Suprapubic skin (tissue), 4 donors: ENCODE measurements around the gene MBNL2. TPM values are rescaled to one million over a fixed set of nuclear protein-coding genes. Genes with fewer than 3 reads are reported as not detected.
"Not testable (repeated sequence)": the region's sequence is repeated elsewhere in the genome, so short reads cannot be mapped to it uniquely, and the experiment has no call there.

Experiments
- DNase-seq, 2 donors: peaks; one replicate each; pipeline ENCODE4 v3.0.0-alpha.2; 2019; ENCODE audit warnings: low spot score in 2 of 2
- H3K27ac ChIP-seq: fragments of 200-600 bp; sonication (generic); one replicate; pipeline ENCODE4 v1.5.1; 2019
- H3K27me3 ChIP-seq: fragments of 200-600 bp; sonication (generic); one replicate; pipeline ENCODE4 v1.5.1; 2019
- H3K36me3 ChIP-seq: fragments of 200-600 bp; sonication (generic); one replicate; pipeline ENCODE4 v1.5.1; 2019
- H3K4me1 ChIP-seq: fragments of 200-600 bp; sonication (generic); one replicate; pipeline ENCODE4 v1.5.1; 2019
- H3K4me3 ChIP-seq: fragments of 200-600 bp; sonication (generic); one replicate; pipeline ENCODE4 v1.5.1; 2019; ENCODE audit warnings: mild to moderate bottlenecking
- H3K9me3 ChIP-seq: fragments of 200-600 bp; sonication (generic); one replicate; pipeline ENCODE4 v1.5.1; 2019
- EP300 ChIP-seq: sonication (generic); formaldehyde crosslinking; IDR thresholded peaks from one replicate; pipeline ENCODE4 v1.6.1; 2017; ENCODE audit warnings: antibody characterized with exemption
- POLR2A ChIP-seq, 2 donors: fragments of 450-650 bp; IDR thresholded peaks; one replicate each; pipeline ENCODE4 v1.6.1; 2017; ENCODE audit warnings: antibody characterized with exemption in 2 of 2, mild to moderate bottlenecking in 2 of 2, moderate library complexity in 2 of 2
- POLR2AphosphoS5 ChIP-seq, 3 donors: sonication (generic); formaldehyde crosslinking; IDR thresholded peaks; one replicate each; pipeline ENCODE4 v1.6.1; 2017; ENCODE audit warnings: antibody characterized with exemption in 3 of 3
- WGBS: methylation state at CpG from one replicate; pipeline ENCODE4 v1.1.5; 2018; 5-methylcytosine and 5-hydroxymethylcytosine counted together
- total RNA-seq, 4 donors: library from RNA; depleted of rRNA; stranded (reverse); fragments of >200 nt; gene quantifications; one replicate each; pipeline ENCODE4 v1.1.0, GENCODE V29; 2016
- TF ChIP-seq, protein P1 (sequence below), 2 donors: fragments of 200-600 bp in 1 of 2; fragments of 450-650 bp in 1 of 2; sonication (generic) in 1 of 2; IDR thresholded peaks; one replicate each; pipeline ENCODE4 v1.5.1; 2016 to 2019; ENCODE audit warnings: antibody characterized with exemption in 2 of 2, mild to moderate bottlenecking in 1 of 2, moderate library complexity in 1 of 2

Gene MBNL2
- total RNA-seq, 4 donors from 2014 or later: 64.2 to 92.4 (median 73.4) TPM

DNA sequence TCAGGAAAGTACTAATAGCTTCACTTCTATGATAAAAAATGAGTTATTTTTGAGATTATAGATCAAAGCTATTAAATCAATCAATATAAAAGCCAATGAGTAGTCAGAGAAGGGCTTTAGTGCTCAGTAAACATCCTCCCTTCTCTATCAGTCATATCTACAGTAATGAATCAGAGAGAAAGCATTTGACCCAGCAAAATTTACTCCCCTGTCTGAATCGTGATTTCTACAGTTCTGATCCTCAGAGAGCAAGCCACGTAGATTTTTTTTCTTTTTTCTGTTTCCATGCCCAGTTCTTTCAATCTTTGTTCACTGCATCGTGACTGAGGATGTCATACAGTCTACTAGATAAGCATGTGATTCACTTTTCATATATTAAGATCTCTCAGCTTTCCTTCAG is 16.2 kb upstream of the MBNL2 start:
- TF ChIP-seq EP300 (no peak), POLR2A (IDR thresholded peaks at IDR 0.05) (no peak), POLR2AphosphoS5 (IDR thresholded peaks at IDR 0.05) (no peak)
- TF ChIP-seq, protein P1, sequence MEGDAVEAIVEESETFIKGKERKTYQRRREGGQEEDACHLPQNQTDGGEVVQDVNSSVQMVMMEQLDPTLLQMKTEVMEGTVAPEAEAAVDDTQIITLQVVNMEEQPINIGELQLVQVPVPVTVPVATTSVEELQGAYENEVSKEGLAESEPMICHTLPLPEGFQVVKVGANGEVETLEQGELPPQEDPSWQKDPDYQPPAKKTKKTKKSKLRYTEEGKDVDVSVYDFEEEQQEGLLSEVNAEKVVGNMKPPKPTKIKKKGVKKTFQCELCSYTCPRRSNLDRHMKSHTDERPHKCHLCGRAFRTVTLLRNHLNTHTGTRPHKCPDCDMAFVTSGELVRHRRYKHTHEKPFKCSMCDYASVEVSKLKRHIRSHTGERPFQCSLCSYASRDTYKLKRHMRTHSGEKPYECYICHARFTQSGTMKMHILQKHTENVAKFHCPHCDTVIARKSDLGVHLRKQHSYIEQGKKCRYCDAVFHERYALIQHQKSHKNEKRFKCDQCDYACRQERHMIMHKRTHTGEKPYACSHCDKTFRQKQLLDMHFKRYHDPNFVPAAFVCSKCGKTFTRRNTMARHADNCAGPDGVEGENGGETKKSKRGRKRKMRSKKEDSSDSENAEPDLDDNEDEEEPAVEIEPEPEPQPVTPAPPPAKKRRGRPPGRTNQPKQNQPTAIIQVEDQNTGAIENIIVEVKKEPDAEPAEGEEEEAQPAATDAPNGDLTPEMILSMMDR (IDR thresholded peaks at IDR 0.05): no peak
- H3K4me1 ChIP-seq: no peaks in the 10 kb centered on the region
- WGBS: 39% methylated on average over 3 of the region's 3 CpGs
- H3K36me3 ChIP-seq: no peaks in the 10 kb centered on the region
- H3K9me3 ChIP-seq: no peaks in the 10 kb centered on the region
- DNase-seq: no peak
- no peaks in the 10 kb centered on the region for H3K27me3 ChIP-seq
- no peak overlapping the region for H3K27ac ChIP-seq
- no peak overlapping the region for H3K4me3 ChIP-seq

DNA sequence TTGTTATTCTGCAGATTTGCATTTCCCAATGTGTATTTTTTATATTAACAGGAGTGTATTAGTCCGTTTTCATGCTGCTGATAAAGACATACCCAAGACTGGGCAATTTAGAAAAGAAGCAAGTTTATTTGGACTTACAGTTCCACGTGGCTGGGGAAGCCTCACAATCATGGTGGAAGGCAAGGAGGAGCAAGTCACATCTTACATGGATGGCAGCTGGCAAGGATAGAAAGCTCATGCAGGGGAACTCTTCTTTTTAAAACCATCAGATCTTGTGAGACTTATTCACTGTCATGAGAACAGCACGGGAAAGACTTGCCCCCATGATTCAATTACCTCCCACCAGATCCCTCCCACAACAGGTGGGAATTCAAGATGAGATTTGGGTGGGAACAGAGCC is 14.9 kb upstream of the MBNL2 start:
- not testable (repeated sequence) for H3K9me3 ChIP-seq, H3K27ac ChIP-seq, H3K36me3 ChIP-seq, H3K27me3 ChIP-seq, H3K4me3 ChIP-seq, DNase-seq, H3K4me1 ChIP-seq
- 98% methylated on average over 3 of the region's 3 CpGs for WGBS

DNA sequence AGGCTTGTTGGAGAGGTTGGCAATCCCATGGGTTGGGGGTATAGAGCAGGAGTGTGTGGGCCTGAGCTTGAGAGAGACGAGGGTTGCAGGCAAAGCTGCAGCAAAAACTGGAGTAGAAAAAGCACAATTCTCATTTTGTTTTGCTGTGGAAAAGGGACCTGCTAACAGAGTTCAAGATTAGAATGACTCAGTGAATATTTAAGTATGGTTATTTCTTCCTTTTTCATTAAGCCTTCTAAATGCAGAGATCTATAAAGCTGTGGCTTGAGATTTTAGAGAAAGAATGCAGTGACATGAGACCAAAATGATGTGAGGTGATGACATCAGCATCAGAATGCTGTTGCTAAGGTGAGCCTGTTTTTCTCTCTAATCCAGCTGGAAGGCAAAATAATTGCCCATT is 10.8 kb upstream of the MBNL2 start:
- no peak overlapping the region for H3K27ac ChIP-seq

DNA sequence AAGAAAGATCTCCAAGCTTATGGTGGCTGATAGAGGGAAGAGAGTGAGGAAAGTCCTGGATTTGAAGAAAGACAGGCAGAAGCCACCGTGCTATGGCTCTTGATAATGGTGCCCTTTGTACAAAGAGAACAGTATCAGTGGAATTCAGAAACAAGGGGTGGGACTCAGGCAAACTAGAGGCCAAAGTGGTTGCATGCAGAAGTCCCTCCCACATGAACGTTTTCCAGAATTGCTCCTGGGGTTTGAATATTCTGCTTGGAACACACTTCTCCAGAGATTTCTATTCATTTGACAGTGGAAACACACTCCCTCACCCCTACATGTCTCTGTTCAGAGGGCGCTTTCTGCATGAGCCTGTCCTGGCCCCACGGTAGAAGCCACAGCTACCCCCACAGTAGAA is 10.1 kb upstream of the MBNL2 start:
- H3K4me1 ChIP-seq: peaks cover 2% of the 10 kb centered on the region
- H3K4me3 ChIP-seq: no peak overlapping the region
- no peaks in the 10 kb centered on the region for H3K27me3 ChIP-seq
- no peaks in the 10 kb centered on the region for H3K9me3 ChIP-seq
- H3K27ac ChIP-seq: no peak overlapping the region
- 52% methylated on average over 4 of the region's 4 CpGs for WGBS
- no peak for DNase-seq
- no peak for TF ChIP-seq POLR2A (IDR thresholded peaks at IDR 0.05)
- TF ChIP-seq POLR2AphosphoS5 (IDR thresholded peaks at IDR 0.05): no peak
- TF ChIP-seq EP300: no peak
- TF ChIP-seq, protein P1 (IDR thresholded peaks at IDR 0.05): no peak
- H3K36me3 ChIP-seq: no peaks in the 10 kb centered on the region

More for the DNA sequence above, 10.8 kb upstream of the MBNL2 start:
- DNase-seq: no peak
- 90% methylated on average over 1 of the region's 1 CpG for WGBS
- Histone ChIP-seq H3K4me1 (peaks cover 2% of the 10 kb centered on the region), H3K36me3 (no peaks in the 10 kb centered on the region), H3K4me3 (no peak overlapping the region), H3K9me3 (no peaks in the 10 kb centered on the region), H3K27me3 (no peaks in the 10 kb centered on the region)
- TF ChIP-seq POLR2AphosphoS5 (IDR thresholded peaks at IDR 0.05) (no peak), EP300 (no peak), POLR2A (IDR thresholded peaks at IDR 0.05) (no peak)
- TF ChIP-seq, protein P1 (IDR thresholded peaks at IDR 0.05): no peak

DNA sequence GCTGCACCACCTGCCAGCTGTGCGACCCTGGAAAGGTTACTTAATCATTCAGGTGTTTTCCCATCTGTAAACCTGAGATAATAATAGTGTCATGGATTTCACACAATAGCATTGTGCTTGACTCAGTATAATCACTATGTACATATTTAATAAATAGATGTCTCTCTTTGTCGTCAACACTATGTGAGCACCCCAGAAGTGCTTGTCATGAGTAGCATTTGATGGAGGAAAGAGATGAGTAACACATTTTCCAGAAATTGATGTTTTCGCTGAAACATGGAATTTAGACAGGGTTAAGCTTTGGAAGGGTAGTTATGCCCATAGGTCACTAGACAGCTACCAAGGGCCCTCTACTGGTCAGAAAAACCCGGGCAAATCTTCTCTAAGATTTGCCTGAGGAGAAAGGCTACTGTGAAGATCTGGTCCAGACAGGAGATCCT is 9.5 kb upstream of the MBNL2 start:
- WGBS: 62% methylated on average over 4 of the region's 4 CpGs
- peaks cover 2% of the 10 kb centered on the region for H3K4me1 ChIP-seq
- H3K27ac ChIP-seq: no peak overlapping the region
- H3K27me3 ChIP-seq: no peaks in the 10 kb centered on the region
- no peak for DNase-seq
- H3K9me3 ChIP-seq: no peaks in the 10 kb centered on the region
- H3K36me3 ChIP-seq: no peaks in the 10 kb centered on the region
- no peak for TF ChIP-seq POLR2A (IDR thresholded peaks at IDR 0.05)
- TF ChIP-seq, protein P1 (IDR thresholded peaks at IDR 0.05): peak in 1 of 2 donors; percentile 19
- no peak overlapping the region for H3K4me3 ChIP-seq

DNA sequence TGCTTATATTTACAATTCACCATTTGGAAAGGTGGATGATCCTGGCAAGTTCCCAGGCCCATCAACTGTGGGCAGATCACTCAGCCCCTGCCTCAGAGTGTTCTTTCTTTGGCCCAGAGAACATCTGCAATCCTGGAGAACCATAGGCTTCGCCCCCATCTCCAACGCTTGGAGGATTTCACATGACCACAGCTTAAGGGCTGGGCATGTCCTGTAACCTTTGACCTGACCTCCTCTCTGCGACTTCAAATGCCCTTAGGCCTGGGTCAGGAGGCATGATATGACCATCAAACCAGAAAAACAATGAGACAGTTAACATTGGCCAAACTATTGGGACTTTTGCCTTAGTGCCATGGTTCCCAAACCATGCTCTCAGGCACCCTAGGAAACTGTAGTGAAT is 7.2 kb upstream of the MBNL2 start:
- Histone ChIP-seq H3K4me3 (no peak overlapping the region), H3K4me1 (peaks cover 2% of the 10 kb centered on the region), H3K36me3 (no peaks in the 10 kb centered on the region), H3K9me3 (no peaks in the 10 kb centered on the region), H3K27me3 (no peaks in the 10 kb centered on the region), H3K27ac (no peak overlapping the region)
- DNase-seq: no peak
- TF ChIP-seq POLR2AphosphoS5 (IDR thresholded peaks at IDR 0.05): no peak
- 86% methylated on average over 3 of the region's 3 CpGs for WGBS
